Measurements from ENCODE around the gene ITLN1.

The ITLN1 gene

GRCh38 chr1:160858507-160858906, 26.5 kb downstream of the ITLN1 start:
- no peak for DNase-seq (ENCODE audit: low read depth, low spot score)

- DNase-seq (ENCODE audit: low read depth, low spot score): no peak
Observed at GRCh38 chr1:160858097-160858496, 26.9 kb downstream of the ITLN1 start.

DNA sequence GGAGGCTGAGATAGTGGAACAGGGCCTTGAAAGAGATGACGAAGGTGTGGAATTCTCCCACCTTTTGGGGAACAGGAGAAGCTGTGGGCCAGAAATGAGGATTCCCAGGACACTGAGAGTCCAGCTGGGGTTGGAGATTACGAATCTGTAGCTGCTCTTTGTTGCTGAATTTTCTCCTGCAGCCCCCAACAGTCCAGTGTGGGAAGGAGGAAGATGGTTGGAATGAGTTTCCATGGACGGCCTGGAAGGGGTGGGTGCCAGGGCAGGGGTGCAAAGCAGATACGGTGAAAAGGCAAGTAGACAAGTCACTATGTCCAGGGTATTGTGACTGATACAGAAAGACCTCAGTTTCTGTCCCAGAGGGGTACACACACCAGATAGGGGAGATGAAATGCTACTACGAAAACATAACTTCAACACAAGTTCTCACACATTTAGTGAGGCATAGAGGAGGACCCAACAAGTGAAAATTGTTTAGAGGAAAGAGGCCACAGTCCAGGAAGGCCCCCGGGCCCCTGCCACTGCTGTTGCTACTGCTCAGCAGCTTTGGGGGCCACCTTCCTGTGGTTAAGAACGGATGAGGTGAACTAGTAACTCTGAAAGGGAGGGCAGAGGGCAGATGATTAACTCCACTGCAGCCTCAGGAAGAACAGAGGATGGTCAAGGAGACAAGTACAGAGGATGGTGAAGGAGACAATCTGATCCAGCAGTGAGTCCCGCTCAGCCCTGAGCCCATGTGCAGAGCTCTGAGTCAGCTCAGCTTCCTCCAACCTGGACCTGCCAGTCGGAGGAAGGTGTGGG, 29.6 kb downstream of the ITLN1 start:
- DNase-seq (ENCODE audit: low read depth, low spot score): no peak

GRCh38 chr1:160853754-160854153, 31.2 kb downstream of the ITLN1 start:
- DNase-seq (ENCODE audit: low read depth, low spot score): no peak

DNA sequence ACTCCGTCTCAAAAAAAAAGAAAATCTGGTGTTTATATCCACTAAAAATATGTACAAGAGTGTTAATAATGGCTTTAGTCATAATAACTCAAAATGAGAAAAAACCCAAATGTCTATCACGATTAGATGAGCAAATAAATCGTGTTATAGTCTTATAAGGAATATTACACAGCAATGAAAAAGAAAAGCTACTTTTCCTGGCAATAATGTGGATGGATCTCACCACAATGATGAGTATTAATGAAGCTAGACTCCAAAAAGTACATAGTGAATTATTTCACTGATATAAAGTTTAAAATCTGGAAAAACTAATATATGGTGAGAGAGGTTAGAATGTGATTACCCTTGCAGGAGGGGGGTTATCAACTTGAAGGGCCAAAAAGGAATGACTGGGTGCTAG, 32.0 kb downstream of the ITLN1 start:
- no peak for DNase-seq (ENCODE audit: low read depth, low spot score)

DNA sequence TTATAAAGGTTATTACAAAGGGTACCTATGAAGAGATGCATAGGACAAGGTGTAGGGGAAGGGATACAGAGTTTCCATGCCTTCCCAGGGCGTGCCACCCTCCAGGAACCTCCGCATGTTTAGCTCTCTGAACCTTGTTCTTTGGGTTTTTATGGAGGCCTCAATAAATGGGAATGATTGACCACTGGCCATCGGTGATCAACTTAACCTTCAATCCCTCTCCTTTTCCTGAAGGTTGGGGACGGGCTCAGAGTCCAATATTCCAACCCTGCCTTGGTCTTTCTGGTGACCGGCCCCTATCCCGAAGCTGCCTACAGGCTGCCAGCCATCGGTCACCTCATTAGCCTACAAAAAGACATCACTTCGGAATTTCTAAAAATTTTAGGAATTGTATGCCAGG, 34.0 kb downstream of the ITLN1 start:
- no peak for DNase-seq (ENCODE audit: low read depth, low spot score)

GRCh38 chr1:160850541-160850940, 34.4 kb downstream of the ITLN1 start:
- DNase-seq (ENCODE audit: low read depth, low spot score): no peak

GRCh38 chr1:160846281-160846680, 38.7 kb downstream of the ITLN1 start:
- no peak for DNase-seq (ENCODE audit: low read depth, low spot score)

- no peak for DNase-seq (ENCODE audit: low read depth, low spot score)
Observed at GRCh38 chr1:160844447-160845232, 40.3 kb downstream of the ITLN1 start.

DNA sequence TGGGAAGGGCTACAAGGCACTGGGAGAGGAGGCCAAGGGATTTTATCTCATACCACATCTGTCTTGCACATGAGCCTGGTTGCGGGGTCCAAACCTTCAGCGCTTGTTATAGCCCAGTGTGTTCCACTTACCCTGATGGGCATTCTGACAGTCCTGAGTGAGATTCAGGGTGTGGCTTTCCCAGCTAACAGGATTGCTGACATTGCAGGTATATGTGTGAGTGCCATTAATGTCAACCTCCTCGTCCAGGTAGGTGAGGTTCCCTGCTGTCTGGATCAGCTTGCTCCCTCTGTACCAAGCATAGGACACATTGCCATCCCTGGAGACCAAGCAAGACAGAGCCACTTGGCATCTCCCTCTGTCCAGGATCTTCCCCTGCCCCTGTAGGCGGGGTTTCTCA, 43.9 kb downstream of the ITLN1 start:
- no peak for DNase-seq (ENCODE audit: low read depth, low spot score)

DNA sequence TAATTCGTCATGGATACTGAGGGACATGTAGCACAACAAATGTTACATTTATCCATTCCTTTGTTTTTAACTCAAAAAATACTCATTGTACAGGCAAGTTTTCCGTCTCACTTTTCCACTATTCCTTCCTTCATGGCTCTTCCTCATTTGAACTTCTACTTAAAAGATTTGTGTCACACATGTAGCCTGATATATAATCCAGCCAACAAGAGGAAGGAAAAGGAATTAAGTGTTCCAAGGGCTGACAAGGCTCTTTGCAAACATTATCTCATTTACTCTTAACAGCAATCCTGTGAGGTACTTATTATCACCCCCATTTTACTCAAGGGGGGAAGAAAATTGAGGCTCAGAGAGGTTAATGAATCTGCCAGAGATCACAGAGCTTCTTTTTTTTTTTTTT, 45.2 kb downstream of the ITLN1 start:
- DNase-seq (ENCODE audit: low read depth, low spot score): no peak

DNA sequence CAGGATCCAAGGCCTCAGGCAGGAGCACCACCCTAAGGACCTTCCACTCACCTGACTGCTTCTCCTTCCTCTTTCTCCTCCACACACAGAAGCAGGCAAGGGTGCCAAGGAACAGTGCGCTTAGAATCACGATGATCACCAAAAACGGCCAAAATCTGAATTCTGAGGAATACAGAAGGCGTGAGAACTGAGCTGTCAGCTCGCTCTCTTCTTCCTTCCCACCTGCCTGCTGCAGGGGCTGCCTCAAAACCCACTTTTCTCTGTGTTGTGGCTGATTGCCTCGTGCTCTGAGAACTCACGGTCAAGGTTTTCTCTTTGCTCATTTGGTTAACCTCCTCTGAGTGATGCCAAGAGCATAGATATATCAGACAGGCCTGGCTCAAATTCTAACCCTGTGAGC, 46.1 kb downstream of the ITLN1 start:
- no peak for DNase-seq (ENCODE audit: low read depth, low spot score)

- no peak for DNase-seq (ENCODE audit: low read depth, low spot score)
Observed at GRCh38 chr1:160837558-160838205, 47.3 kb downstream of the ITLN1 start.

DNA sequence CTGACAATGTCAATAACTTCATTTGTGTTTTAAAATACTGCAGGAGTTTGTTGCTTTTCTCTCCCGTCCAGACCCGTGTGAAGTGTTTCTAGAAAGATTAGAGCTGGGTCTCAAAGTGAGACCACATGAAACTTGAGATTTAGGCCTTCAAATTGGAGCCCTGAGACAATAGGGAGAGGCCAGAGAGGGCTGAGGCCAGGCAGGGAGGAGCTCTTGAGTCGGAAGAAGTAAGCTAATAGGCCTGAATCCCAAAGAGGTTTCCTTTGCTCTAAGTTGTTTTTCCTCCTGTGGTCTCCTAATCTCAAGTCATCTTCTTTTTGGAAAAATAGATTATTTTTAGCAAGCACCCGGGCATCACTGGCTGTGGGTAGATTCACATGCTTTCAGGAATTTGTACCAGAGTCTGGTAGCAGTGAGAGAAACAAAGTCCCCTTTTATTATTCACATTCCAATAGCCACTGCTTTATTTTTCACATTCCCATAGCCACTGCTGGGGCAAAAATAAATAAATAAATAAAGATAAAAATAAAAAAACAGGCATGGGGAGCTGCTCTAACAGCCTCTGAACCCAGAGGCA, 47.9 kb downstream of the ITLN1 start:
- no peak for DNase-seq (ENCODE audit: low read depth, low spot score)

DNA sequence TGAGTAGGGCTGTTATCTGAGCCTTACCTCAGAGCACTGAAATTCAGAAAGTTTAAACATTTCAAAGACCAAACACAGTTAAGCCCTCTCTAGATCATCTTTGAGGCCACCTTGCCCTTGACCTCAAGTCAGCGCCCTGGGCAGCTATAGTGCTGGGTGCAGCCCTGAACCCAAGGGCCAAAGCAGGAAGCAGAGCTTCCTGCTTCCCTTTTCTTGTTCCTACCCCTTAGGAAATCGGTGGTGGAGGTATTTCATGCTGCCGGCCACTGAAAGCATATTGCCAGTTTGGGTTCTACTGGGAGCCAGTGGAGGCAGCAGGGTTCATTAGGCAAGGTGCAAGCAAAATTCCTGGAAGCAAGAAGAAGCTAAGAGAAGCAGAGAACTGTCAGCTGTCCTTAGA, 48.4 kb downstream of the ITLN1 start:
- DNase-seq (ENCODE audit: low read depth, low spot score): no peak

DNA sequence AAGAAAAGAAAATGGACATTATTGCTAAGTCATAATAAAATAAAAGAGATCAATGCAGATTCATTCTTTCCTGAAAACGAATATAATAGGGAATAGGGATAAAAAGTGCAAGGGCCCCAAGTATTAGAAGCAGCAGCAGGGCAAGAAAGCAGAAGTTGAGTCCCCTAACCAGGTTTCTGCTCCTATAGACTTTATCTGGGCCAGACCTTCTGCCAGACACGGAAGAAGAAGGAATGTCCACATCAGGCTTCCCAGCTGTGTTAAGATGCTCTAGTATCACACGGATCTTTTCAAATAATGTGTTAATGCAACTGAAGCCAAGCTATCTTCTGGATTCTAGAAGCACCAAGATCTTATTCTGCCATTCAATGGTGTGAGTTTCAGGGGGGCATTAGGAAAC, 49.2 kb downstream of the ITLN1 start:
- DNase-seq (ENCODE audit: low read depth, low spot score): no peak

DNA sequence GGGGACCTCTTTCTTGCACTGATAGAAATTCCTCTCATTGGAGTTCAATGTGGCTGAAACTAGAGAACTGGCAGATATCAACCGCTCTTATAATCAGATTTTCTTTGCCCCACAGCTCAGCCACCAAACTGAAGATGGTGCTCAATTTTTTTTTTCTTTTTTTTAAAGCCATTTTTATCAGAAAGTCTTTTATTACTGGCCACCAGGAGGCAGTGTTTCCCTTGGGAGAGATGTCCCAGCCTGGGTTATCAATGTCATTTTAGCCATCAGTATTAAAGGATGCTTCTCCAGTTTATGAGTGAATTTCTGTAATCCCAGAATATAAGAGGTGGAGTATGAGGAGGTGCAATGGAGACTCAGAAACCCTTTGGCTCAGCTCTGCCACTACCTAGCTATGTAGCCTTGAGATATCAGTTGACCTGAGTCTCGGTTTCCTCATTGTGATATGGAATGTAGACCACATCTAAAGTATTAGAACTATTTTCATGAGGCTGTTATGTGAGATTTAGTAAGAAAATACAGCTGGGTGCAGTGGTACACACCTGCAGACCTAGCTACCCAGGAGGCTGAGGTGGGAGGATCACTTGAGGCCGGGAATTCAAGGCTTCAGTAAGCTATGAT, 49.9 kb downstream of the ITLN1 start:
- DNase-seq (ENCODE audit: low read depth, low spot score): peak; percentile 15

GRCh38 chr1:160830321-160831153, 54.4 kb downstream of the ITLN1 start:
- peak; percentile 92 for DNase-seq (ENCODE audit: low read depth, low spot score)

GRCh38 chr1:160829766-160830165, 55.2 kb downstream of the ITLN1 start:
- no peak for DNase-seq (ENCODE audit: low read depth, low spot score)

DNA sequence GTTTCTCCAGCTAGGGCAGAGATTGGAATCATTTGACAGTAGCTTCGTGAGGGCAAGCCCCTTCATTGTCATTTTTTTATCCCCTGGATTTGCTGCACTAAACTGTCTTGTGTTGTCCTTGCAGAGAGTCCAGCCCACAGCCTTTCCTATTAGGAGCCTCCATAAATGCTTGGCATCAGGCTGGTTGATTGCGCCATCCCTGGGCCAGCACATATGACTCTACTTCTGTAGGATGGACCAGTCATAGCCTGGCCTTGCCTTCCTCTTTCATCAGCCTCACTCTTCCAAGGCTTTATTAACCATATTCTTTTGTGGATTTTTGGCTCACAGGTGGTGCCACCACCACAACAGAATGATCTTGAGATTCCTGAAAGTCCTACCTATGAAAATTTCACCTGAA, 57.6 kb downstream of the ITLN1 start:
- no peak for DNase-seq (ENCODE audit: low read depth, low spot score)

- DNase-seq (ENCODE audit: low read depth, low spot score): no peak
Observed at GRCh38 chr1:160826546-160826945, 58.4 kb downstream of the ITLN1 start.

All from ELF-1 (cell line).